AG08395 (cell line): ENCODE results near the gene CDC20.
"Not testable (repeated sequence)": the region's sequence is repeated elsewhere in the genome, so short reads cannot be mapped to it uniquely, and the experiment has no call there.

Experiments
- DNase-seq: peaks from one replicate; pipeline ENCODE4 v3.0.0; 2012; ENCODE audit warnings: mixed read lengths, low spot score

CDC20 gene

GRCh38 chr1:43383449-43383848 lies 24.7 kb downstream of the CDC20 start:
- DNase-seq: no peak

DNA sequence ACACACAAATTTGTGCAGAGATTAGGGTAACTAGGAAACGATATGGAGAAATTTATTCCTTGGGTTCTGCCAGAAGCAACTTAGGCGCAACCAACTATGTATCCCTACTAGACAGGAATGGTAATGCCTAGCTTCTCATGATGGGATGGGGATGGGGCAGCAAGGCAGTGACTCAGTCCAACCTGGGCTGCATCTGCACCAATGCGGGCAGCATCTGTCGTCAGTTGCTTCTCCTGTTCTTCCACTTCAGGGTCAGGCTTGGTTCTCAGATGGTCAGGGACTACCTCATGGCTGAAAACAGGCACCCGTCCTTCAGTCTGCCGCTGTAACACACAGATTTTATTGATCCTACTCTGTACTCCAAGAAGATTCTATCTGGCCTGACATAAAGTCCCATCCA lies 27.9 kb downstream of the CDC20 start:
- no peak for DNase-seq

GRCh38 chr1:43387976-43388599 lies 29.3 kb downstream of the CDC20 start:
- no peak for DNase-seq

DNA sequence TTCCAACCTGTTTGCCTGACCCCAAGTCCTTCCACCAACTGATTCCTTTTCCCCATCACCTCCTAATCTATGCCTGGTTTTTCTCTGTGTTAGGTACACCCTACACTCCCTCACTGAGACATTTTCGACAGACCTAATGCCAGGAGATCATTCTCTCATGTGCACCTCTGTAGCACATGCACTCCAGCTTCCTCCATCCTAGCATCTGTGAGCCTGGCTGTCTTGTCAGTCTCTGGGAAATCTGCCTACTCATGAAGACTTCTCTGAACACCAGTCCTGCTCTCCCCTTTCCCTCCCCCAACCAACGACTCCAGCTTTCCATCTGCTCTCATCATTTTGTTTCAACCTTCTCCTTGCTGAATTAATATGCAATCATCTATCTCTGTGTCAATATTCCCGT lies 29.8 kb downstream of the CDC20 start:
- no peak for DNase-seq

GRCh38 chr1:43389326-43390313 lies 30.8 kb downstream of the CDC20 start, which contains the start of the genes MED8 and SZT2:
MED8 (minus strand) TSS chr1:43389800; CDS start chr1:43389764, 36 bp downstream.
SZT2 (plus strand) TSS chr1:43389899; CDS start chr1:43389969, 70 bp downstream.
- peak; percentile 98 for DNase-seq

GRCh38 chr1:43392702-43393101 lies 33.9 kb downstream of the CDC20 start:
- DNase-seq: no peak

- no peak for DNase-seq
These were observed 36.7 kb downstream of the CDC20 start for GRCh38 chr1:43395523-43395922.

GRCh38 chr1:43396059-43396458 lies 37.3 kb downstream of the CDC20 start:
- DNase-seq: no peak

DNA sequence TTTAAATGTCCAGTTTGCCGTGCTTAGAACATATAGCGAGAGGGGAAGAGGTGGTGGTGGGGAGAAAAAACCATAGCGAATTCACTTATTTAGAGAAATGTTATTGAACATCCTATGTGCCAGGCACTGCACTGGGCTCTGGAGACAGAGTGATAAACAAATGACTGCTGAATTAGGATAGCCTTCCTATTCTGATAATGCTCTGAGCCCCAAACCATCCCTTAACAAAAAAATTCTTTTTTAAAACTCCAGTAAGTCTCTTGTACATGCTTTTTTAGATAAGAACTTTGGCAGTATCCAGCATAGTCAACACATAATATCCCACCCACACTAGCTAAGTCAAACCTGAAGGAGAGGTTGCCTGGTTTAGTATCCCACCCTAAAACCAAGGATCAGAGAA lies 39.4 kb downstream of the CDC20 start:
- DNase-seq: no peak

- not testable (repeated sequence) for DNase-seq
These were observed 41.7 kb downstream of the CDC20 start for GRCh38 chr1:43400441-43400840.

- DNase-seq: no peak
These were observed 43.5 kb downstream of the CDC20 start for GRCh38 chr1:43402089-43402865.

- DNase-seq: no peak
These were observed 45.6 kb downstream of the CDC20 start for GRCh38 chr1:43404353-43404752.

GRCh38 chr1:43405219-43405875 lies 46.6 kb downstream of the CDC20 start:
- no peak for DNase-seq

- no peak for DNase-seq
These were observed 47.1 kb downstream of the CDC20 start for GRCh38 chr1:43405876-43406234.

DNA sequence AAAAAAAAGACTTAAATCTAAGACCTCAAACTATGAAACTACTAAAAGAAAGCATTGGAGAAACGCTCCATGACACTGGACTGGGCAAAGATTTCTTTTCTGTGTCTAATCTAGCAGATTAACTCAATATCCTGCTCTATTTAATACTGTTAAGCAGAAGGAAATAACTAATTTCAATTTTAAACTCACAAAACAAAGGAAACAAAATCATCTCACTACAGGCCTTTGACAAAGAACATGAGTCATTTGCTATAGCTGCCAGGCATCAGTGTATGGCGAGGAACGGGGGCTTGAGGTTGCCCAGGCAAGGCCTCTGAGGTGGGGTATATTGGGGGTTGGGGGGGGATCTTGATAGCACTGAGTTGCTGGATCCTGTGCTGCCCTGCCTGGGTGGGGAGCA lies 51.8 kb downstream of the CDC20 start:
- no peak for DNase-seq
